IPS-18c (cell line): ENCODE results near the gene ZNF581.
A peak's percentile ranks its signal among the peaks of the same experiment; 100 is the strongest.

Source experiments
- H3K4me3 ChIP-seq: 2 replicates; pipeline ENCODE4 v1.7.0; 2013; ENCODE audit warnings: low read depth, mild to moderate bottlenecking, low read length, moderate library complexity; ENCODE audit not compliant: insufficient read depth
- H3K9me3 ChIP-seq: one replicate; pipeline ENCODE4 v1.6.1; 2013; ENCODE audit warnings: mild to moderate bottlenecking, low read length, moderate library complexity; ENCODE audit not compliant: control insufficient read depth, insufficient read depth

ZNF581 gene

DNA sequence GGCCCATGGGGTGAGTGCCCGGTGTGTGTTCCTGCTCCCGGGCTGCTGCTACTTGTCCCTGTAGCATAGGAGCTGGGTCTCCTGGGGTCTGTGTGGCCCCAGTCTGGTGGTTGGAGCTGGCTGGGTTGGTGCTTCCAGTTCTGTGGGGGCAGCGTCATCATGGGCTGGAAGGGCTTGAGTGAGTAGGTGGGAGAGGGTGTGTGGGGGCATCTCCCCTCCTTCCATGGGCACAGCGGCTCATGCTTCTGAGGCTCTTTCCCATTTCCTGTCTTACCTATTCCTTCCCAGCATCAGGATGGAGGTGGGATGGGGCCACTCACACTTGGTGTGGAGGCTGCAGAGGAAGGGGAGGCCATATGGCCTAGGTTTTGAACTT, 23.5 kb downstream of the ZNF581 start:
- no peak overlapping the region for H3K4me3 ChIP-seq
- H3K9me3 ChIP-seq = no peaks in the 10 kb centered on the region

DNA sequence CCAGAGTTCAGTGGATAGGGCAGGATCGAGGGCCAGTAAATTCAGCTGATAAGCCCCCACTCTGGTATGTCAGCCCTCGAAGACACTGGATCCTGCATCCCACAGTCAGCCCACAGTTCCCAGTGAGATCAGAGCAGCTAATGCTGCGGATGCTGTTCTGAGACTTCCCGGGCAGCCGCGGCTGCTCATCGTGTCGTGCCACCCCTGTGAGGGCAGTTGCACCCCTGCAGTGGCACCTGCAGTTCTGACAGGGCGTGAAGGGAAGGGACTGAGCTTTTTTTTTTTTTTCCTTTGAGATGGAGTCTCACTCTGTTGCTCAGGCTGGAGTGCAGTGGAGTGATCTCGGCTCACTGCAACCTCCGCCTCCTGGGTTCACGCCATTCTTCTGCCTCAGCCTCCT, 24.1 kb downstream of the ZNF581 start:
- H3K4me3 ChIP-seq = no peak overlapping the region
- no peaks in the 10 kb centered on the region for H3K9me3 ChIP-seq

GRCh38 chr19:55667958-55668357, 24.5 kb downstream of the ZNF581 start:
- Histone ChIP-seq H3K4me3 (no peak overlapping the region), H3K9me3 (no peaks in the 10 kb centered on the region)

DNA sequence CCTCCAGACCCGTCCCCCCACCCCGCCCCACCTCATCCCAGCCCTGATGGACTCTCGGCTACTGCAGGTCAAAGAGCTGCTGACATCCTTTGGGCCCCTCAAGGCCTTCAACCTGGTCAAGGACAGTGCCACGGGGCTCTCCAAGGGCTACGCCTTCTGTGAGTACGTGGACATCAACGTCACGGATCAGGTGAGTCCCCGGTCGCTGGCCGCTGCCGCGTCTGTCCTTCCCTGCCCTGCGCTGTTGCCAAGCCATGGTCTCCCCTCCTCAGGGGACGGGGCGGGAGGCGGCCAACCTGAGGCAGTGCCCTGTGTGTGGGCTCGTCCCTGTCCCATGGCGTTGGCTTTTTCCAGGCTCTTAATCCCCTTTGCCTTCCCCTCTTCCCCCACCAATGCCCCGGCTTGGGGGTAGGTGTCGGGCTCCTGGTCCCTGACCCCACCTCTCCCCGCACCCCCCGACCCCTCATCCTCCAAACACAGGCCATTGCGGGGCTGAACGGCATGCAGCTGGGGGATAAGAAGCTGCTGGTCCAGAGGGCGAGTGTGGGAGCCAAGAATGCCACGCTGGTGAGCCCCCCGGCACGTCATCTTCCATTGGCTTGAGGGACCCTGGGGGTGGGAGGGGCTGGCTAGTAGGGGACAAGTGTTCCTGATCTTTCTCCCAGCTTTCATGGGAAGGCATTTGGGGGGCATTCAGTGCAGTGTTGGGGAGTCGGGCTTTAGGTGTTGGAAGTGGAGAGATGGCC, 25.3 kb downstream of the ZNF581 start:
- no peak overlapping the region for H3K4me3 ChIP-seq
- H3K9me3 ChIP-seq = no peaks in the 10 kb centered on the region

- H3K4me3 ChIP-seq = no peak overlapping the region; the same call in 1 of the 2 replicates
- no peaks in the 10 kb centered on the region for H3K9me3 ChIP-seq
These were observed 26.2 kb downstream of the ZNF581 start for GRCh38 chr19:55669418-55670279.

- Histone ChIP-seq H3K9me3 (no peaks in the 10 kb centered on the region), H3K4me3 (no peak overlapping the region)
These were observed 27.0 kb downstream of the ZNF581 start for GRCh38 chr19:55670280-55671053.

- no peak overlapping the region for H3K4me3 ChIP-seq
- no peaks in the 10 kb centered on the region for H3K9me3 ChIP-seq
These were observed 27.6 kb downstream of the ZNF581 start for GRCh38 chr19:55671054-55671378.

GRCh38 chr19:55672418-55672817, 29.0 kb downstream of the ZNF581 start:
- no peak overlapping the region for H3K4me3 ChIP-seq
- no peaks in the 10 kb centered on the region for H3K9me3 ChIP-seq

- no peak overlapping the region for H3K4me3 ChIP-seq
- H3K9me3 ChIP-seq = no peaks in the 10 kb centered on the region
These were observed 30.0 kb downstream of the ZNF581 start for GRCh38 chr19:55673465-55673864.

DNA sequence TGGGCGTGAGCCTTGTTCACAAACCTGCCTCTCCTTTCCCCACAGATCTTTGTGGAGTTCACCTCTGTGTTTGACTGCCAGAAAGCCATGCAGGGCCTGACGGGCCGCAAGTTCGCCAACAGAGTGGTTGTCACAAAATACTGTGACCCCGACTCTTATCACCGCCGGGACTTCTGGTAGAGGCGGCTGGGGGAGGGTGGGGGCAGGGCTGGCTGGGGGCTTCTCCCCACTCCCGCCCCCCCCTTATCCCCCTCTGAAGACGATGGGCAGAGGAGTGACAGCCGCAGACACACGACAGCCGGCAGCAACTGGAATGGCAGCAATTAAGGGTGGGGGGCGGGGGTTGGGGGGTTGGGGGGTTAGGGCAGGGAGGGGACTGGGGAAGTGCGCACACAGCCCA, 30.4 kb downstream of the ZNF581 start:
- Histone ChIP-seq H3K4me3 (no peak overlapping the region), H3K9me3 (no peaks in the 10 kb centered on the region)

DNA sequence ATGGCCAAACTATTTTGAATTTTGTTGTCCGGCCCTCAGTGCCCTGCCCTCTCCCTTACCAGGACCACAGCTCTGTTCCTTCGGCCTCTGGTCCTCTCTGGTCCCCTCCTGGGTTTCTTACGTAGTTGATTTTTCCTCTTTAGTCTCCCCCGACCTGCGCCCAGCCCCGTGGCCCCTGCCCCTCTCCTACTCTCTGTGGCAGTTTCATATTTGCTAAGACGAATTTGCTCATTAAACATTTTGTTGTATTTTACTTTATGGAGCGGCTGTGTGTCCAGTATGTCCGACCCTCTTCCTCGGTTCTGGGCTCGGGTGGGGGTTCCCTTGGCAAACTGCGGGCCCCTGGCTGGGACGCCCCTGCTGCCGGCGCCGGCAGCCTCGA, 31.0 kb downstream of the ZNF581 start:
- H3K4me3 ChIP-seq = peak overlapping the region; percentile 90
- H3K9me3 ChIP-seq = no peaks in the 10 kb centered on the region

DNA sequence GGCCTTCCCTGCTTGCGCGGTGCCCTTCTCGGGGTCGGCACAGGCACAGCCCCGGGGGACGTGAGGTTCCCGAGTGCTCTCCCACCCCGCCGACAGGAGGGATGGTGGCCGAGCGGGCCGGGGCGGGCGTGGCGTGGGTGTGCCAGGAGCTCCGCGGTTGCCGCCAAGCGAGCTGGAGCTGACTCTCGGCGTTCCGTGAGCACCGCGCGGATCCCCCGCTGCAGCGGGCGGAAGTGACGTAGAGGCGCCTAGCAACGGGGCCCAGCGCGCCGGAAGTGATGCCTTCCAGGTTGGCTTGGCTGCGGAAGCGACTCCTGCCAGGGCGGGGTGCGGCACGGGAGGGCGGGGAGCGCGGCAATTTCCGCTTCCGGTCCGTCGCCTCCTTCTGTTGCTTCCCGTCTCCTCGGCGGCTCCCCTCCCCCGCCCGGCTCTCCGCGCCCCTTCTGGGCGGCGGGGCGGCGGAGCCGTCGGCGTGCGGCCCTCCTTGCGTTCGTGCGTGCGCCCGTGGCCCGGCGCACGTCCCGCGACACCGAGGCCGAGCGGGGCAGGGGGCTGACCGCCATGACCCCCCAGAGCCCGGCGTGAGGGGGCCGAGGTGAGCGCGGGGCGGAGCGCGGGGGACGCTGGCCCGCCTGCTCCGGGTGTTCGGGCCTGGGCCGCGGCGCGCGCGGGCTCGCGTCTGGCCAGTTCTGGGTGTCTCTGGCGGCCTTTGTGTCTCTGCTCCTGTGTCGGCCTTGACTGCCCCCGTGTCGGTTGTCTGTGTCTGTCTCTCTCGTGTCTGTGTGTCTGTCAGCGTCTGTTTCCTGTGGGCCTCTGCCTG, 31.6 kb downstream of the ZNF581 start, which contains the start of gene EPN1:
EPN1 (plus strand) TSS at position 386 of the 820 bp plus-strand sequence. CDS start 3,402 bp downstream, outside the sequence.
- H3K9me3 ChIP-seq = no peaks in the 10 kb centered on the region
- peak within 1 kb of the TSS; percentile 90 for H3K4me3 ChIP-seq

DNA sequence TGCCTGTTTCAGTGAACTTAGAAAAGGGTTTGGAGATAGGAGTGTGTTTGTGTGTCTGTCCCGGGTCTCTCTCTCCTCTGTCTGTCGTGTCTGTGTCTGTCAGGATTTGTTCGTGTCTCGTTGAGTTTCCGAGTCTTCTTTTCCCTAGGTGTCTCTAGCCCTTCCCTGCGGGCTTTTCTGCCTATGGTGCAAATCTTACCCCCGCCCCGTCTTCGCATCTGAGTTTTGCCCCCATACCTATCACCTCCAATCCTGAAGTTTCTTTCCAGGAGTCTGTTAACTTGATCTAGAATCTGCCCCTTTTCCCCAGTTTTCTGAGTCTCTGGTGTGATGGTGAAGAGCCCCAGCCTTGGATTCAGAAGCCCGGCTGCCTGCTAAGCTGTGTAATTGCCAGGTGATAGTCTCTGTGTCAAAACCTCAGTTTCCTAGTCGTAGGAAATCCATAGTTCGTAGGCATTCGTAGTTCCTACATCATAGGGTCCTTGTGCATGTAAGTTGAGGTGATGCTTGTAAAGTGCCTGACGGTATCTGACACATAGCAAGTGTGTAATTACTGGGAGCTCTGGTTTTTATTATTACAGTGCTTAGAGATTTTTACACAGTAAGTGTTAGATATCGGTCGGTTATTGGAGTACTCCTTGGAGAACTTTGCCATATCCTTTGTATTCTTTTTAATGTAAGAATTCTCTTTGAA, 32.4 kb downstream of the ZNF581 start:
- no peaks in the 10 kb centered on the region for H3K9me3 ChIP-seq
- H3K4me3 ChIP-seq = peak overlapping the region; percentile 90

GRCh38 chr19:55676383-55676782, 32.9 kb downstream of the ZNF581 start:
- no peak overlapping the region for H3K4me3 ChIP-seq

DNA sequence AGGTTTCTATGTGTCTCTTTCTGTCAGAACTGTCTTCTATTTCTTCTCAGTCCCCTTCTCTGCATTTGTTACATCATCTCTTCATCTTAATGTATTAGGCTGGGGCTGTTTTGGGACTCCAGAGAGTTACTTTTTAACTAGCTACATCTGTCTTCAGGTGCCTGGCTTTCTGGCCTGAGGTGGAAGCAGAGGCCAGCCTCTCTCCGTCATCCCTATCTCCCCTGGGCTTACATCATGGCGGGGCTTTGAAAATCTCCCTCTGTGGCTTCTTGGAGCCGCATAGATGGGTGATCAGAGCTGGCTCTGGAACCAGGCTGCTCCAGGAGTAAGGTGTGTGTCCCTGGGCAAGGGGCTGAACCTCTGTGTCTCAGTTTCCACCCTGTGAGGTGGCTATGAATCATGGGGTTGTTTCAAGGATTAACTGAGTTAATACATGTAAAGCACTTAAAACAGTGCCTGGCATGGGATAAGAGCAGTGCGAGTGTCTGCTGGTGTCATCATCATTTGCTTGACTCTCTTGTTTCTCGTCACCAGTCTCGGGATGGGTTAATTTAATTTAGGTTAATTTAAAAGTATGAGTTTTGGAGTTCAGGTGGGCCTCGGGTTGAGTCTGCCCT, 33.5 kb downstream of the ZNF581 start:
- Histone ChIP-seq H3K9me3 (no peaks in the 10 kb centered on the region), H3K4me3 (no peak overlapping the region)

More at GRCh38 chr19:55676383-55676782, 32.9 kb downstream of the ZNF581 start:
- no peaks in the 10 kb centered on the region for H3K9me3 ChIP-seq

- no peaks in the 10 kb centered on the region for H3K9me3 ChIP-seq
- H3K4me3 ChIP-seq = no peak overlapping the region
These were observed 34.2 kb downstream of the ZNF581 start for GRCh38 chr19:55677572-55678028.
